ENCODE measurements around the gene PCLO.
A peak's percentile ranks its signal among the peaks of the same experiment; 100 is the strongest.

PCLO gene

DNA sequence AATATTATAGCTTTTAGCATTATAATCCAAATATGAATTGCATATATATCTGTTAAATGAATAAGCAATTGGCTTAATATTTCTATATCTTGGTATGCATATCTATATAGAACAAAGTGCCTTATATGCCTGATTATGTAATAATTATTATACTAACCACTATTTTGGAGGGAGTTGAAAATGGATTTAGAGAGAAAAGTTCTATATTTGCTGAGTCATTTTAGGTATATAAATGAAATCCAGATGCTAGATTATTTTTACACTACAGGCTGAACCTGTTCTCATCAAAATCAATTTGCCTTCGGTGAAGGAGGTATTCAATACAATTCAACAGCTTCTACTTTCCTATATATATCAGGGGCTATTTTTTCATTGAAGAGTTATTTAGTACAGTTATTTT is 276.4 kb downstream of the PCLO start:
- no peak for DNase-seq (ENCODE audit: low read depth, low spot score)

GRCh38 chr7:82865856-82866255 is 296.8 kb downstream of the PCLO start:
- no peak overlapping the region for H3K27ac ChIP-seq
- DNase-seq (ENCODE audit: low read depth, low spot score), result no peak

More for the DNA sequence above, 276.4 kb downstream of the PCLO start:
- H3K27ac ChIP-seq, result no peak overlapping the region

DNA sequence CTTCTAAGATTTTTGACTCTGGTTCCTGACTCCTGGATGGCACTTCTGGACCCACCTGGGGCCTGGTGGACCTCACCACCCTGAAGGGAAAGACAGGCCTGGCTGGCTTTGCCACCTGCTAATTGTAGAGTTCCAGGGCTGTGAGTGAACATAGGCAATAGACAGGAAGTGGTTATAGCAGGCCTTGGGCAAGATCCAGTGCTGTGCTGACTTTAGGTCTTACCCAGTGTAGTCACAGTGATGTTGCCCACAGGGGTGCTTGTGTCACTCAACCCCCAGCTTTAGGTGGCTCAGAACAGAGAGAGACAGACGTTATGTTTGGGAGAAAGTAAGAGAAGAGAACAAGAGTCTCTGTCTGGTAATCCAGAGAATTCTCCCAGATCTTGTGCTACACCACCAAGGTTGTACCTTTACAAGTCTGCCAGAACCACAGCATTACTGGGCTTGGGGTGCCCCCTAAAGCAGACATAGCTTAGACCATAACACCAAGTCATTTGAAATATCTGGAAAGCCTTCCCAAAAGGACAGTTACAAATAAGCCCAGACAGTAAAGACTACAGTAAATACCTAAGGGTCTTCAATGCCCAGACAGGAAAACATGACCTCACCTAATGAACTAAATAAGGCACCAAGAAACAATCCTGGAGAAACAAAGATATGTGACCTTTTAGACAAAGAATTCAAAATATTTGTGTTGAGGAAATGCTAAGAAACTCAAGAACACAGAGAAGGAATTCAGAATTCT is 303.4 kb downstream of the PCLO start:
- H3K27ac ChIP-seq, result no peak overlapping the region
- DNase-seq (ENCODE audit: low read depth, low spot score), result no peak

DNA sequence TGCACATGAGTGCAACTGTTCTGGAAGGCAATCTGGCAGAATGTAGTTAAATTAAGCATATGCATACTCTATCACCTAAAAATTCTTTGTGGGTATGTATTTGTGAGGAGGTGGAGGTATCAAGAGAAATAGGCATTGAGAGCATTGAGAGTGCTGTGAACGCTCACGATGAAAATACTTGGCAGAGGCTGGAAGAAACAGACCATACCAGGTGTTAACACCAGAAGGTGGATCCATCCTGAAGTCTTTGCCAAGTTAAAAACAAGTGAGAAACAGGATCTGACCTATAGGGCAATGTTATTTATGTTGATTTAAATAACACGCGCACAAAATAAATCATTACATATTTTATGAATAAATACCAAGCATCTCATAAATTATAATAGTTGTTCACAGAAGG is 311.6 kb downstream of the PCLO start:
- H3K27ac ChIP-seq, result no peak overlapping the region
- no peak for DNase-seq (ENCODE audit: low read depth, low spot score)

DNA sequence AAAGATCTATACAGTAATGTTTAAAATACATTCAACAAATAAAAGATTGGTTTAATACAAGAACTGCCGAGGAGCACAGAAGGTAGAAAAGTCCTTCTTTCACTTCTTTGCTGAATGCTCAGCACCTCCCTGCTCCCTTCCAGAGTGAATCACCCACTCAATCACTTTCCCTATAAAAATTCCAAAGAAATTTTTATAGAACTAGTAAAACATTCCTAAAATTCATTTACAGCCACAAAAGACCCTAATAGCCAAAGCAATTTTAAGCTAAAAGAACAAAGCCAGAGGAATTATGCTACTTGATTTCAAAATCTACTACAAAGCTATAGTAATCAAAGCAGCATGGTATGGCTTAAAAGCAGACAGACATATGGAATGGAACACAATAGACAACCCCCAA is 320.9 kb downstream of the PCLO start:
- DNase-seq (ENCODE audit: low read depth, low spot score), result no peak
- H3K27ac ChIP-seq, result no peak overlapping the region

- no peak for DNase-seq (ENCODE audit: low read depth, low spot score)
- no peak overlapping the region for H3K27ac ChIP-seq
Measured at GRCh38 chr7:82840061-82840460, 322.6 kb downstream of the PCLO start.

- DNase-seq (ENCODE audit: low read depth, low spot score), result no peak
- H3K27ac ChIP-seq, result no peak overlapping the region
Measured at GRCh38 chr7:82839555-82839954, 323.1 kb downstream of the PCLO start.

DNA sequence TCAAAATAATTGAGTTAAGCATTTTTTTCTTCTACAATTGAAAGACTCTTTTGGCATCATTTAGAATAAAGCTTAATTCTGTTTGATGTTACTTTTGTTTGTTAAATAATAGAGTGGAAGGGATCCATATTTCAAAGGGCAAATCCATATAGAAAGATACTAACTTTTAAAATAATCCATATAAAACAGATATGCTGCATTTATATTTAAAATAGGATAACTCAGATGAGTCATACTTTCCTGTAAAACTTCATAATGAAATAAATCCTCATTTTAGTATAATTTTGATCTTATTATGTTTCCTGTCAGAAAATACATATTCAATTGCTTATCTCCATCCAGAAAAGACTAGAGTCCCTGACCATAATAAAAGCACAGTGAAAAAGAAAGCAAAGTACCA is 323.6 kb downstream of the PCLO start:
- H3K27ac ChIP-seq, result no peak overlapping the region
- DNase-seq (ENCODE audit: low read depth, low spot score), result no peak

DNA sequence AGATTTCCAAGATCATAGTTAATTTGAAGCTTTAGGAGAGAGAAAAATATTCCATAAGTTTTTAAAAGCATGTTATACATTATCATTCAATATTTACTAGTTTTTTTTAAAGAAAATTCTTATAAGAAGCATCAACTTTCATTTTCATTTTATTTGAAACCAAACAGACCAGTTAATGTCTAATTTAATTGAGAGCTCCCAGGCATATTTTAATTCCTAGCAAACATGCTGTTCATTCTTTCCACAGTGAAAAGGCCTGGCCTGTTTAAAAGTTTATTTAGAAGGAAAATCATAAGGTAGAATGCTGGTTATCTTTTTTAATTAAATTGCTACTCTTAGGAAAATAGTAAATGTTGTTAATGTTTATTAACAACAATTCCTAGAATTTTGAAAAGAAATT is 324.4 kb downstream of the PCLO start:
- no peak for DNase-seq (ENCODE audit: low read depth, low spot score)
- no peak overlapping the region for H3K27ac ChIP-seq

DNA sequence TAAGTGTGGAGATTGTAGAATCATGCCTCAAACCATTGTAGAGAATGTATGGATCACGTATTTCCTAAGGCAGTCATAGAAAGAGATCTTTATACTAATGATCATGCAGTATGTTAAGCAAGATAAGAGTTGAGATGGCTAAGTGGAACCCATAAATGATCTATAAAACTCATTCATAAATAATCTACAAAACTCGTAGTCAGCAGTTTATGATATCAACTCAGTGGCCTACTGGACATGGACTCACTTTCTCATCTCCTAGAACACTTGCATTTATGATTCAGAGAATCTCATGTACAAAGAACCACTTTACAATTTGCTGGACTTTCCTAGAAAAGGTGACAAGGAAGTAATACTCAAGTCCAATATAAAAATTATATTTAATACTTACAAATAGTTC is 339.6 kb downstream of the PCLO start:
- H3K27ac ChIP-seq, result no peak overlapping the region
- DNase-seq (ENCODE audit: low read depth, low spot score), result no peak

- no peak for DNase-seq (ENCODE audit: low read depth, low spot score)
- H3K27ac ChIP-seq, result no peak overlapping the region
Measured at GRCh38 chr7:82821037-82821436, 341.6 kb downstream of the PCLO start.

DNA sequence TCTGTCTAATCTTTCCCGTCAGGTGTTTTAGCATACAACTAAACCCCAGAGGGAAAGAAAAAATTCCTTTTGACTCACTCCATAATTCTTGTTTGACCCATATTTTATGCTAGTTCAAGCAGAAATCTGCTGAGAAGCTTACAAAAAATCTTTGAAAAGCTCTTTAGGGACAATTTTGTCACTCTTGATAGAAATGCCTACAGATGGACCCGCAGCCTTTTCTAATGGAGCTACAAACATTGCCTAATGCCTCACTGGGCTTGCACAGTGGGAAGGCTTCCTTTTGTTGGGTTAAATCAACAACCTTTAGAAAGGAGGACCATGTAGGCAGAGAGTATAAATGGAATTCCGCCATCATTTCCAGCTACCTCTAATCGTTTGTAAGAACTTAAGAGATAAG is 344.5 kb downstream of the PCLO start:
- no peak overlapping the region for H3K27ac ChIP-seq
- no peak for DNase-seq (ENCODE audit: low read depth, low spot score)

- no peak for DNase-seq (ENCODE audit: low read depth, low spot score)
- no peak overlapping the region for H3K27ac ChIP-seq
Measured at GRCh38 chr7:82816272-82816671, 346.4 kb downstream of the PCLO start.

- DNase-seq (ENCODE audit: low read depth, low spot score), result no peak
- no peak overlapping the region for H3K27ac ChIP-seq
Measured at GRCh38 chr7:82810558-82811259, 352.0 kb downstream of the PCLO start.

DNA sequence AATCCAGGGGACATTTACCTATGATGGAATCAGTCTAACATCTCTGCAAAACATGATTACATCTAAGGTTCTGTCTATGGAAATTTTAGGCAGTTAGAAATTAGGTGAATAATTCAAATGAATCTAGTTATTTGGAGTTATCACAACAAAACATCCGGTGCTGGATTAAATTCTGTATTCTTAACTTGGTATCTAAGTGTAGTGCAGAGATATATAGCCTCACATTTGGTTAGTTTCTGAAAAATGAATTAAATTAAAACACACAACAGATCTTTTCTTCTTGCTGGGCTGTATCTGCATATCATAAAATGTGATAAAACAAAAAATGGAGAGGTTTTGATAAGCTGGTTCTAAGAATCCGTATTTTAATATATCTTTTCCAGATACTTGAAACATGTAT is 354.1 kb downstream of the PCLO start:
- no peak for DNase-seq (ENCODE audit: low read depth, low spot score)

GRCh38 chr7:82805527-82805960 is 357.1 kb downstream of the PCLO start:
- DNase-seq (ENCODE audit: low read depth, low spot score), result peak; percentile 36
- no peak overlapping the region for H3K27ac ChIP-seq

More for the DNA sequence above, 354.1 kb downstream of the PCLO start:
- no peak overlapping the region for H3K27ac ChIP-seq

DNA sequence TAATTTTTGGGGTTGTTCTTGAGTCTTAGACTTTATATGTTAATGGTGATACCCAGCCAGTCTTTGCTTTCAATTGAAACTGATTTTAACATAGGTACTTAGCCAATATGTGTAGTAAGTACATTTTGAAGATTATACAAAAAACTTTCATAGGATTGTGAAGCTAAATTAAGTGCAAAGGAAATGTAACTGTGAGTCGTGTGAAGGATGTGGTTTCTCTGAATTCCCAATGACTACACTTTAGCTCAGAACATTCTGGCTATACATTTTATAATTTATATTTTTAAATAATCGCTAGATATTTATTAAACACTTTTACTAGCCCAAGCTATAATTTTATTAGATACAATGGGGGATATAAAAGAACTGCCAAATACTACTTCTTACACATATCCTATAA is 359.3 kb downstream of the PCLO start:
- DNase-seq (ENCODE audit: low read depth, low spot score), result no peak
- no peak overlapping the region for H3K27ac ChIP-seq

DNA sequence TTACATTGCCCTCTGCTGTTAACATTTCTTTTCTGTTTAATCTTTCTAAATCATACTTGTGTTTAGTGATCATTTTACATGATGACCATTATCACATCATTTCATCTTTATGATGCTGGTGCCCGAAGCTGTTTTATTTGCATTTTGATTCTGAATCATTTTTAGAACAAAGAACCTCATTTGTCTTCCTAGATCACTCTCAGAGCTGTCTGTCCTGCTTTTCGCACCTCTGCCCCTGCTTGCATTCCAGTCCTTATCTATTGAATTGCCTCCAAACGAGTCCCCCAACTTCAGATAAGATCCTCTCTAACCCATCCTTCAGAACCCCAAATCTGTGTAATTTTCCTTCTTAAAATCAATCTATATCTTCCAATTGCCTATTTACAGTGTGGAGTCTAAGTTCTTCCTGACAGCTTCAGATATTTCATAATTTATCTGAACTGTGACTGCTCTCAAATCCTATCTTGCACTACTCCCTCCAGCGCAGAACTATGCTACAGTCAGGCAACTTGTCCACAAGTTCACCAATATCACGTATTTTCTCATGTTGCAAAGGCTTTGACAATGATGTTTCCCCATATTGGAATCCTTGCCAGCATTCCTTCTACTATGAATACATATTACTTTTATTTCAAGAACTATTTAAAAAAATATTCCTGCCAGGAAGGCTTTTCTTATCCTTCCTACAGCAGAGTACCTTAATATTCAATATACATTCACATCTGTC is 372.6 kb downstream of the PCLO start:
- H3K27ac ChIP-seq, result no peak overlapping the region
- no peak for DNase-seq (ENCODE audit: low read depth, low spot score)

DNA sequence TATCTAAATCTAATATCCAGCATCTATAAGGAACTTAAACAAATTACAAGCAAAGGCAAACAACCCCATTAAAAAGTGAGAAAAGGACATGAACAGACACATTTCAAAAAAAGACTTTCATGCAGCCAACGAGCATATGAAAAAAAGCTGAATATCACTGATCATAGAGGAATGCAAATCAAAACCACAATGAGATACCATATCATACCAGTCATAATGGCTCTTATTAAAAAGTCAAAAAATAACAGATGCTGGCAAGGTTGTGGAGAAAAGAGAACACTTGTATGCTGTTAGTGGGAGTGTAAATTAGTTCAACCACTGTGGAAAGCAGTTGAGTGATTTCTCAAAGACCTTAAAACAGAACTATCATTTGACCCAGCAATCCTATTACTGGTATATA is 384.7 kb downstream of the PCLO start:
- H3K27ac ChIP-seq, result no peak overlapping the region
- no peak for DNase-seq (ENCODE audit: low read depth, low spot score)

- no peak for DNase-seq (ENCODE audit: low read depth, low spot score)
- no peak overlapping the region for H3K27ac ChIP-seq
Measured at GRCh38 chr7:82762880-82763279, 399.8 kb downstream of the PCLO start.

GRCh38 chr7:82760831-82761230 is 401.9 kb downstream of the PCLO start:
- DNase-seq (ENCODE audit: low read depth, low spot score), result no peak
- H3K27ac ChIP-seq, result no peak overlapping the region
